PC-9 (cell line): ENCODE measurements around the gene VWA5B1. TPM values are rescaled to one million over a fixed set of nuclear protein-coding genes. Genes with fewer than 3 reads are reported as not detected.

Experiments
- BruUV-seq: library from RNA; stranded (reverse); fragments of 400-500 nt; replicated peaks from 2 replicates; lab custom pipeline; 2021; lab: Mats Ljungman, UMichigan
- CTCF ChIA-PET: fragments of 300-600 bp; sonication (Branson Sonifier 250); formaldehyde crosslinking; loops from one replicate; lab custom pipeline; 2022; ENCODE audit warnings: antibody characterized with exemption; lab: Charles Lee
- POLR2A ChIA-PET: fragments of 300-600 bp; sonication (Branson Sonifier 250); formaldehyde crosslinking; loops from one replicate; lab custom pipeline; 2022; ENCODE audit warnings: antibody characterized with exemption; ENCODE audit not compliant: unreplicated experiment; lab: Charles Lee
- DNase-seq, 2 experiments: peaks; one replicate each; pipeline versions ENCODE4 v3.0.0 to v3.0.0-alpha.2; 2015 to 2022; ENCODE audit warnings: mixed read lengths in 1 of 2
- H2AFZ ChIP-seq: fragments of 200-600 bp; sonication (generic); 2 replicates; pipeline ENCODE4 v1.8.1; 2017; ENCODE audit warnings: antibody characterized with exemption
- H3F3A ChIP-seq: fragments of 200-600 bp; sonication (generic); 2 replicates; pipeline ENCODE4 v1.8.1; 2017; ENCODE audit warnings: antibody characterized with exemption, mild to moderate bottlenecking, low read depth; ENCODE audit not compliant: insufficient read depth
- H3K27ac ChIP-seq: fragments of 200-600 bp; sonication (generic); 2 replicates; pipeline ENCODE4 v1.6.1; 2016; ENCODE audit warnings: mixed run types
- H3K27me3 ChIP-seq: fragments of 200-600 bp; sonication (generic); 2 replicates; pipeline ENCODE4 v1.6.1; 2016; ENCODE audit warnings: low read depth, mixed run types; ENCODE audit not compliant: insufficient read depth
- H3K36me3 ChIP-seq: fragments of 200-600 bp; sonication (generic); 2 replicates; pipeline ENCODE4 v1.6.1; 2016; ENCODE audit warnings: low read depth, mixed run types
- H3K4me1 ChIP-seq: fragments of 200-600 bp; sonication (generic); replicated peaks from 2 replicates; pipeline ENCODE4 v1.6.1; 2016; ENCODE audit warnings: mixed run types; ENCODE audit not compliant: insufficient read depth
- H3K4me2 ChIP-seq: fragments of 200-600 bp; sonication (generic); 2 replicates; pipeline ENCODE4 v1.6.1; 2017; ENCODE audit warnings: mixed run types
- H3K4me3 ChIP-seq: fragments of 200-600 bp; sonication (generic); 2 replicates; pipeline ENCODE4 v1.6.1; 2016; ENCODE audit warnings: mixed run types
- H3K79me2 ChIP-seq: fragments of 200-600 bp; sonication (generic); 2 replicates; pipeline ENCODE4 v1.6.1; 2017; ENCODE audit warnings: low read depth, mixed run types
- H3K9me2 ChIP-seq: fragments of 200-600 bp; sonication (generic); 2 replicates; pipeline ENCODE4 v1.8.1; 2017; ENCODE audit warnings: mild to moderate bottlenecking; ENCODE audit not compliant: insufficient read depth
- H3K9me3 ChIP-seq: fragments of 200-600 bp; sonication (generic); 2 replicates; pipeline ENCODE4 v1.8.1; 2016; ENCODE audit warnings: low read depth; ENCODE audit not compliant: insufficient read depth
- H4K20me1 ChIP-seq: fragments of 200-600 bp; sonication (generic); 2 replicates; pipeline ENCODE4 v1.8.1; 2017; ENCODE audit not compliant: insufficient read depth
- EZH2 ChIP-seq: fragments of 200-600 bp; sonication (generic); IDR thresholded peaks from 2 replicates; pipeline ENCODE4 v1.8.0; 2017; ENCODE audit warnings: antibody characterized with exemption, low read depth
- intact Hi-C: fragments of 100-400 bp; cut with micrococcal nuclease; formaldehyde crosslinking; loops from one replicate; pipeline ENCODE4 v1.10.0; 2022; ENCODE audit not compliant: unreplicated experiment
- total RNA-seq: library from RNA; stranded (reverse); gene quantifications from 2 replicates; pipeline ENCODE4 v1.2.3, GENCODE V29; 2021
- TF ChIP-seq, protein P1 (sequence below): fragments of 200-600 bp; sonication (generic); conservative IDR thresholded peaks from 2 replicates; pipeline ENCODE4 v1.6.1; 2017; ENCODE audit warnings: mixed run types, antibody characterized with exemption, mild to moderate bottlenecking, moderate library complexity

Gene VWA5B1
- total RNA-seq, 1 experiment from 2014 or later, result not detected

DNA sequence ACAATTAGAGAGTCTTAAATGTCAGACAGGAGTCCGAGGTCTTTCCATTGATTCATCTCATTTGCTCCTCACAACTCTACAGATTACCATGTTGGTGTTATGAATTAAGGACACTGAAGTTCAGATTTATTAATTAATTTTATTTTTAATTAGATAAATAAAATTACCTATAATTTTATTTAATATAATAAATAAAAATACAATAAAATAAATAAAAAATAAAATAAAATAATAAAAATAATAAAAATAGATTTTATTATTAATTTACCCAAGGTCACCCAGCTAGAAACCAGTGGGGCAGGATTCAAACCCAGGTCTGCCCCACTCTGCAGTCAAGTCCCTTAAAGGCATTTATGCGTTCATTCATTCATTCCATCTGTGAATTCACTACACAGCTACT, 72.2 kb downstream of the VWA5B1 start:
- CTCF ChIA-PET, result interaction anchor here (1.9 kb wide), 1 partner anchor 150 kb away, joined by 14 read pairs; no protein-coding TSS in a partner anchor
- POLR2A ChIA-PET, result no interaction called here

DNA sequence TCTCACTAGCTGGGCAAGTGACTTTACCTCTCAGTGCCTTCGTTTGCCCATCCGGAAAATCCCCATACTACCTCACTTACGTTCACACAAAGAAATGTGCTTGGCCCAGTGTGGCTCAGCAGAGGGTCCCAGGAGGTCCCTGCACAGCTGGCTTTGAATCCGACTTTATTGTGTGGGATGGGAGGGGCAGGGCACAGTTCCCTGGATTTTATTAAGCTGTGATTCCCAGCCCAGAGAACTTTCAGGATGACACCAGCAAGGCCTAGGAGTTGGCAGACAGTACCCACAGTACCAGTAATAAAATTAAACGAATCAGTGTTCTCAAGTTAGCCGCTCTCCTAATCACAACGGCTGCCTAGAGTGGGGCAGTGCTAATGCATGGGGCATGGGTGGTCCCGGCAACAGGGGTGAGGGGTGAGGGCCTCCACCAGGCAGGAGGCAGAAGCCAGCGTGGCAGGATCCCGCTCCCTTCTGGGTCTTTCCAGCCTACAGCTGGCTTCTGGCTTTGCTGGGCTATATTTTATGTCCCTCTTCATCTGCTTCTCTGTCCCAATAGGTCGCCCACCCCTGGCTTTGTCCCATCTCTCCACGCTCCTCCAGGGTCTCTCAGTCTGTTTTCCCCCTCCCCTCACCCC, 74.9 kb downstream of the VWA5B1 start:
- no peaks in the 10 kb centered on the region for H4K20me1 ChIP-seq
- no peak overlapping the region for H3K27ac ChIP-seq
- TF ChIP-seq, protein P1, sequence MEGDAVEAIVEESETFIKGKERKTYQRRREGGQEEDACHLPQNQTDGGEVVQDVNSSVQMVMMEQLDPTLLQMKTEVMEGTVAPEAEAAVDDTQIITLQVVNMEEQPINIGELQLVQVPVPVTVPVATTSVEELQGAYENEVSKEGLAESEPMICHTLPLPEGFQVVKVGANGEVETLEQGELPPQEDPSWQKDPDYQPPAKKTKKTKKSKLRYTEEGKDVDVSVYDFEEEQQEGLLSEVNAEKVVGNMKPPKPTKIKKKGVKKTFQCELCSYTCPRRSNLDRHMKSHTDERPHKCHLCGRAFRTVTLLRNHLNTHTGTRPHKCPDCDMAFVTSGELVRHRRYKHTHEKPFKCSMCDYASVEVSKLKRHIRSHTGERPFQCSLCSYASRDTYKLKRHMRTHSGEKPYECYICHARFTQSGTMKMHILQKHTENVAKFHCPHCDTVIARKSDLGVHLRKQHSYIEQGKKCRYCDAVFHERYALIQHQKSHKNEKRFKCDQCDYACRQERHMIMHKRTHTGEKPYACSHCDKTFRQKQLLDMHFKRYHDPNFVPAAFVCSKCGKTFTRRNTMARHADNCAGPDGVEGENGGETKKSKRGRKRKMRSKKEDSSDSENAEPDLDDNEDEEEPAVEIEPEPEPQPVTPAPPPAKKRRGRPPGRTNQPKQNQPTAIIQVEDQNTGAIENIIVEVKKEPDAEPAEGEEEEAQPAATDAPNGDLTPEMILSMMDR, result no peak
- TF ChIP-seq EZH2, result no peak
- no peaks in the 10 kb centered on the region for H3K36me3 ChIP-seq
- H3K9me3 ChIP-seq, result no peaks in the 10 kb centered on the region
- H2AFZ ChIP-seq, result no peak overlapping the region
- no TSS peak for BruUV-seq
- no peak overlapping the region for H3K4me2 ChIP-seq
- no peak overlapping the region for H3K4me3 ChIP-seq
- no peaks in the 10 kb centered on the region for H3F3A ChIP-seq
- intact Hi-C loops, result no loop called here
- 0 out of 2 replicates have a peak, but pooled peaks cover 7% of the 10 kb centered on the region for H3K4me1 ChIP-seq
- no peaks in the 10 kb centered on the region for H3K79me2 ChIP-seq
- H3K9me2 ChIP-seq, result no peaks in the 10 kb centered on the region
- CTCF ChIA-PET, result interaction anchor here (0.5 kb wide), 1 partner anchor 149 kb away, joined by 8 read pairs; no protein-coding TSS in a partner anchor
- DNase-seq, result no peak
- POLR2A ChIA-PET, result no interaction called here
- no peaks in the 10 kb centered on the region for H3K27me3 ChIP-seq

More for the DNA sequence above, 72.2 kb downstream of the VWA5B1 start:
- TF ChIP-seq, protein P1, result no peak
- no peak for TF ChIP-seq EZH2
- Histone ChIP-seq H3K27me3 (no peaks in the 10 kb centered on the region), H2AFZ (no peak overlapping the region), H3K36me3 (no peaks in the 10 kb centered on the region), H3F3A (peaks cover 22% of the 10 kb centered on the region; the same call in 1 of the 2 replicates), H3K79me2 (no peaks in the 10 kb centered on the region), H3K27ac (no peak overlapping the region), H3K9me2 (no peaks in the 10 kb centered on the region), H3K4me1 (peaks cover 33% of the 10 kb centered on the region), H4K20me1 (no peaks in the 10 kb centered on the region), H3K4me3 (no peak overlapping the region), H3K9me3 (no peaks in the 10 kb centered on the region), H3K4me2 (no peak overlapping the region)
- BruUV-seq, result no TSS peak
- intact Hi-C loops, result loop anchor here (1.0 kb wide), 1 partner anchor 130 kb away; no protein-coding TSS in a partner anchor
- no peak for DNase-seq

DNA sequence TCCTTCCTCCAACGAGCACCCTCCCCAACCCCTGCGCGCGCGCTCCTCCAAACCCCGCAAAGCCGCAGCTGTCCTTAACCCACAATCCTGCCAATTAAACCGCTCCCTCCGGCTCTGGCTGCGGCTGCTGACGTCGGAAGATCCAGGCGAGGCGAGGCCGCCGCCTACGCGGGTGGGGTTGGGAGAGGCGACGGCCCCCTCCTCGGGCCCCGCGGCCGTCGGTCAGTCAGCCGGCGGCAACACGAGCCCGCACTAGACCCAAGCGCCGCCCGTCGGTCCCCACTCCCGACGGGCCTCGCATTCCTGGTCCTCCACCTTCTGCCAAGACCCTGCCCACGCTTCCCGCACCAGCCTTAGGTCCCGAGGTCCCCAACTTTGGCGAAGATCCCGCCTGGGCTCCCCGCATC, 75.4 kb downstream of the VWA5B1 start:
- Histone ChIP-seq H3K79me2 (no peaks in the 10 kb centered on the region), H3K9me2 (no peaks in the 10 kb centered on the region), H3F3A (no peaks in the 10 kb centered on the region), H3K9me3 (no peaks in the 10 kb centered on the region), H4K20me1 (no peaks in the 10 kb centered on the region), H3K4me3 (no peak overlapping the region), H3K4me1 (0 out of 2 replicates have a peak, but pooled peaks cover 7% of the 10 kb centered on the region), H3K27me3 (no peaks in the 10 kb centered on the region), H3K4me2 (no peak overlapping the region), H2AFZ (no peak overlapping the region), H3K27ac (no peak overlapping the region), H3K36me3 (no peaks in the 10 kb centered on the region)
- ChIA-PET POLR2A (no interaction called here), CTCF (interaction anchor here (0.5 kb wide), 1 partner anchor 149 kb away, joined by 8 read pairs; no protein-coding TSS in a partner anchor)
- TF ChIP-seq, protein P1, result no peak
- no peak for TF ChIP-seq EZH2
- BruUV-seq, result no TSS peak
- intact Hi-C loops, result no loop called here
- DNase-seq, result no peak
